IMR-90 (cell line): ENCODE data around the gene IGFBP6.
A peak's percentile ranks its signal among the peaks of the same experiment; 100 is the strongest.

Source experiments
- BHLHE40 ChIP-seq: fragments of 150-350 bp; IDR thresholded peaks from 2 replicates; pipeline ENCODE4 v1.6.1; 2016; ENCODE audit warnings: mild to moderate bottlenecking, low read depth, low read length
- CEBPB ChIP-seq: IDR thresholded peaks from 2 replicates; pipeline ENCODE4 v1.6.1; 2012; ENCODE audit warnings: low read depth, low read length, improper control_type of control experiment
- CHD1 ChIP-seq: IDR thresholded peaks from 2 replicates; pipeline ENCODE4 v1.6.1; 2012; ENCODE audit warnings: low read depth, low read length, improper control_type of control experiment
- ELK1 ChIP-seq: fragments of 150-350 bp; IDR thresholded peaks from 2 replicates; pipeline ENCODE4 v1.6.1; 2016; ENCODE audit warnings: low read depth, mild to moderate bottlenecking, low read length, moderate library complexity, borderline replicate concordance
- MAZ ChIP-seq: IDR thresholded peaks from 2 replicates; pipeline ENCODE4 v1.6.1; 2012; ENCODE audit warnings: low read depth, mild to moderate bottlenecking, low read length, improper control_type of control experiment, moderate library complexity, borderline replicate concordance
- MXI1 ChIP-seq: IDR thresholded peaks from 2 replicates; pipeline ENCODE4 v1.6.1; 2012; ENCODE audit warnings: low read depth, mild to moderate bottlenecking, low read length, moderate library complexity, borderline replicate concordance
- POLR2A ChIP-seq: IDR thresholded peaks from 2 replicates; pipeline ENCODE4 v1.6.1; 2012; ENCODE audit warnings: mild to moderate bottlenecking, low read depth, low read length
- RAD21 ChIP-seq: IDR thresholded peaks from 2 replicates; pipeline ENCODE4 v1.6.1; 2012; ENCODE audit warnings: low read length, improper control_type of control experiment
- RCOR1 ChIP-seq: IDR thresholded peaks from 2 replicates; pipeline ENCODE4 v1.6.1; 2012; ENCODE audit warnings: mild to moderate bottlenecking, low read length, improper control_type of control experiment; ENCODE audit not compliant: insufficient replicate concordance
- SMC3 ChIP-seq: fragments of 150-350 bp; IDR thresholded peaks from 2 replicates; pipeline ENCODE4 v1.6.1; 2016; ENCODE audit warnings: low read depth, mild to moderate bottlenecking, antibody characterized with exemption, low read length, moderate library complexity
- USF2 ChIP-seq: fragments of 150-350 bp; IDR thresholded peaks from 2 replicates; pipeline ENCODE4 v1.6.1; 2017; ENCODE audit warnings: mild to moderate bottlenecking, antibody characterized with exemption, low read length, low read depth
- TF ChIP-seq, protein P1 (sequence below): conservative IDR thresholded peaks from 2 replicates; pipeline ENCODE4 v1.5.1; 2012; ENCODE audit warnings: mild to moderate bottlenecking, low read depth, low read length, improper control_type of control experiment

- TF ChIP-seq, protein P1, sequence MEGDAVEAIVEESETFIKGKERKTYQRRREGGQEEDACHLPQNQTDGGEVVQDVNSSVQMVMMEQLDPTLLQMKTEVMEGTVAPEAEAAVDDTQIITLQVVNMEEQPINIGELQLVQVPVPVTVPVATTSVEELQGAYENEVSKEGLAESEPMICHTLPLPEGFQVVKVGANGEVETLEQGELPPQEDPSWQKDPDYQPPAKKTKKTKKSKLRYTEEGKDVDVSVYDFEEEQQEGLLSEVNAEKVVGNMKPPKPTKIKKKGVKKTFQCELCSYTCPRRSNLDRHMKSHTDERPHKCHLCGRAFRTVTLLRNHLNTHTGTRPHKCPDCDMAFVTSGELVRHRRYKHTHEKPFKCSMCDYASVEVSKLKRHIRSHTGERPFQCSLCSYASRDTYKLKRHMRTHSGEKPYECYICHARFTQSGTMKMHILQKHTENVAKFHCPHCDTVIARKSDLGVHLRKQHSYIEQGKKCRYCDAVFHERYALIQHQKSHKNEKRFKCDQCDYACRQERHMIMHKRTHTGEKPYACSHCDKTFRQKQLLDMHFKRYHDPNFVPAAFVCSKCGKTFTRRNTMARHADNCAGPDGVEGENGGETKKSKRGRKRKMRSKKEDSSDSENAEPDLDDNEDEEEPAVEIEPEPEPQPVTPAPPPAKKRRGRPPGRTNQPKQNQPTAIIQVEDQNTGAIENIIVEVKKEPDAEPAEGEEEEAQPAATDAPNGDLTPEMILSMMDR = no peak
- TF ChIP-seq POLR2A = no peak
- no peak for TF ChIP-seq MXI1
- TF ChIP-seq MAZ = no peak
- no peak for TF ChIP-seq USF2
- TF ChIP-seq CHD1 = no peak
- TF ChIP-seq CEBPB = 0 out of 2 replicates have a peak, but pooled peaks have one; percentile 37
- no peak for TF ChIP-seq BHLHE40
- no peak for TF ChIP-seq RAD21
- TF ChIP-seq SMC3 = no peak
- no peak for TF ChIP-seq RCOR1
- TF ChIP-seq ELK1 = no peak
These were observed 48.2 kb downstream of the IGFBP6 start for GRCh38 chr12:53145383-53146260.
